ENCODE results near the gene SKIC3.

GRCh38 chr5:95532415-95532814 is 22.4 kb downstream of the SKIC3 start:
- TF ChIP-seq YY1 (IDR thresholded peaks at IDR 0.05; ENCODE audit: insufficient read depth, insufficient read length) = no peak
- TF ChIP-seq SUZ12 (IDR thresholded peaks at IDR 0.05; ENCODE audit: extremely low read depth, insufficient read depth, insufficient read length) = no peak
